HEK293 (cell line): Measurements from ENCODE around the gene ZFHX3.

Experiments
- CTCF ChIA-PET: fragments of 350-600 bp; formaldehyde crosslinking; extraction: SDS; loops from one replicate; lab custom pipeline; 2021; ENCODE audit warnings: antibody characterized with exemption; lab: Yijun Ruan, JAX
- POLR2A ChIA-PET: fragments of 300-600 bp; formaldehyde crosslinking; extraction: SDS; loops from one replicate; lab custom pipeline; 2020; ENCODE audit warnings: antibody characterized with exemption, inconsistent platforms; lab: Yijun Ruan, JAX
- H3K27ac ChIP-seq: fragments of 200-500 bp; sonication (Bioruptor generic); 2 replicates; pipeline ENCODE4 v1.5.1; 2014; ENCODE audit warnings: low read depth, low read length, control low read depth, inconsistent platforms; ENCODE audit errors: extremely low read depth
- H3K36me3 ChIP-seq, 2 experiments: fragments of 200-500 bp in 1 of 2; sonication (Bioruptor generic) in 1 of 2; 1 replicate in 1 of 2; 2 replicates in 1 of 2; pipeline ENCODE4 v1.5.1; 2014 to 2017; ENCODE audit warnings: inconsistent platforms in 2 of 2, low read length in 2 of 2; ENCODE audit not compliant: control insufficient read depth in 2 of 2, insufficient read depth in 1 of 2
- H3K4me1 ChIP-seq: fragments of 200-500 bp; sonication (Bioruptor generic); 2 replicates; pipeline ENCODE4 v1.5.1; 2014; ENCODE audit warnings: mild to moderate bottlenecking, low read length, inconsistent platforms; ENCODE audit not compliant: control insufficient read depth, insufficient read depth
- H3K4me3 ChIP-seq: 2 replicates; pipeline ENCODE4 v1.5.1; 2011; ENCODE audit warnings: low read depth, mild to moderate bottlenecking, control low read depth, low read length, moderate library complexity
- H3K9me3 ChIP-seq: fragments of 200-500 bp; sonication (Bioruptor generic); 2 replicates; pipeline ENCODE4 v1.5.1; 2014; ENCODE audit warnings: low read depth, low read length, inconsistent platforms; ENCODE audit not compliant: control insufficient read depth, insufficient read depth
- ATF2 ChIP-seq: fragments of 450-650 bp; formaldehyde crosslinking; IDR thresholded peaks from 2 replicates; pipeline ENCODE4 v1.5.1; 2016; ENCODE audit warnings: missing biosample characterization, missing genetic modification characterization, low read depth
- ELK4 ChIP-seq: IDR thresholded peaks from 2 replicates; pipeline ENCODE4 v1.6.1; 2011; ENCODE audit warnings: mild to moderate bottlenecking, low read depth, low read length, borderline replicate concordance
- SP7 ChIP-seq: fragments of 450-650 bp; formaldehyde crosslinking; IDR thresholded peaks from 2 replicates; pipeline ENCODE4 v1.5.1; 2016; ENCODE audit warnings: missing biosample characterization, missing genetic modification characterization
- ZBTB10 ChIP-seq: fragments of 450-650 bp; formaldehyde crosslinking; IDR thresholded peaks from 2 replicates; pipeline ENCODE4 v1.5.1; 2016; ENCODE audit warnings: missing biosample characterization, missing genetic modification characterization
- ZBTB17 ChIP-seq: fragments of 450-650 bp; formaldehyde crosslinking; IDR thresholded peaks from 2 replicates; pipeline ENCODE4 v1.5.1; 2016; ENCODE audit warnings: missing biosample characterization, missing genetic modification characterization
- ZBTB20 ChIP-seq: fragments of 450-650 bp; formaldehyde crosslinking; IDR thresholded peaks from 2 replicates; pipeline ENCODE4 v1.5.1; 2016; ENCODE audit warnings: missing biosample characterization, missing genetic modification characterization
- ZFP3 ChIP-seq: fragments of 450-650 bp; formaldehyde crosslinking; IDR thresholded peaks from 2 replicates; pipeline ENCODE4 v1.5.1; 2016; ENCODE audit warnings: low read depth, missing biosample characterization, missing genetic modification characterization
- ZIC2 ChIP-seq: fragments of 450-650 bp; formaldehyde crosslinking; IDR thresholded peaks from 2 replicates; pipeline ENCODE4 v1.5.1; 2016; ENCODE audit warnings: missing biosample characterization, missing genetic modification characterization
- ZNF121 ChIP-seq: fragments of 450-650 bp; formaldehyde crosslinking; IDR thresholded peaks from 2 replicates; pipeline ENCODE4 v1.5.1; 2016; ENCODE audit warnings: missing biosample characterization, missing genetic modification characterization
- ZNF174 ChIP-seq: fragments of 450-650 bp; formaldehyde crosslinking; IDR thresholded peaks from 2 replicates; pipeline ENCODE4 v1.5.0; 2017; ENCODE audit warnings: missing biosample characterization, mild to moderate bottlenecking, missing genetic modification characterization
- ZNF266 ChIP-seq: fragments of 450-650 bp; formaldehyde crosslinking; IDR thresholded peaks from 2 replicates; pipeline ENCODE4 v1.5.1; 2016; ENCODE audit warnings: missing biosample characterization, missing genetic modification characterization, low read depth
- ZNF433 ChIP-seq: fragments of 450-650 bp; formaldehyde crosslinking; IDR thresholded peaks from 2 replicates; pipeline ENCODE4 v1.5.1; 2016; ENCODE audit warnings: missing biosample characterization, missing genetic modification characterization, low read depth
- ZNF501 ChIP-seq: fragments of 450-650 bp; formaldehyde crosslinking; IDR thresholded peaks from 2 replicates; pipeline ENCODE4 v1.5.1; 2016; ENCODE audit warnings: missing biosample characterization, missing genetic modification characterization
- ZNF629 ChIP-seq: fragments of 450-650 bp; formaldehyde crosslinking; IDR thresholded peaks from 2 replicates; pipeline ENCODE4 v1.5.1; 2017; ENCODE audit warnings: missing biosample characterization, missing genetic modification characterization
- ZNF639 ChIP-seq: fragments of 450-650 bp; formaldehyde crosslinking; IDR thresholded peaks from 2 replicates; pipeline ENCODE4 v1.5.1; 2016; ENCODE audit warnings: missing biosample characterization, missing genetic modification characterization
- ZNF645 ChIP-seq: fragments of 450-650 bp; formaldehyde crosslinking; IDR thresholded peaks from 2 replicates; pipeline ENCODE4; 2016; ENCODE audit warnings: missing biosample characterization, missing genetic modification characterization
- ZNF76 ChIP-seq: fragments of 450-650 bp; formaldehyde crosslinking; IDR thresholded peaks from 2 replicates; pipeline ENCODE4; 2016; ENCODE audit warnings: low read depth, missing biosample characterization, missing genetic modification characterization, borderline replicate concordance

The ZFHX3 gene

GRCh38 chr16:72922714-72923113 lies 125.2 kb downstream of the ZFHX3 start:
- TF ChIP-seq ZBTB20 (tag by site-specific recombination) (no peak), ZNF629 (tag by site-specific recombination) (no peak), ZNF266 (no peak), ZNF645 (tag by site-specific recombination) (no peak), ZNF76 (no peak), ZFP3 (no peak)
- TF ChIP-seq, all 188 proteins: peak for 0

GRCh38 chr16:72921620-72922019 lies 126.3 kb downstream of the ZFHX3 start:
- POLR2A ChIA-PET, result no interaction called here
- Histone ChIP-seq H3K36me3 (no peaks in the 10 kb centered on the region), H3K4me3 (no peak overlapping the region)

More at GRCh38 chr16:72922714-72923113, 125.2 kb downstream of the ZFHX3 start:
- POLR2A ChIA-PET, result no interaction called here
- no peaks in the 10 kb centered on the region for H3K9me3 ChIP-seq
- H3K4me1 ChIP-seq, result peaks cover 5% of the 10 kb centered on the region; the same call in 1 of the 2 replicates
- H3K4me3 ChIP-seq, result no peak overlapping the region
- H3K36me3 ChIP-seq, result no peaks in the 10 kb centered on the region
- CTCF ChIA-PET, result interaction anchor here (0.6 kb wide), 1 partner anchor 17 kb away, joined by 3 read pairs; no protein-coding TSS in a partner anchor
- no peak overlapping the region for H3K27ac ChIP-seq

GRCh38 chr16:72921106-72921505 lies 126.8 kb downstream of the ZFHX3 start:
- CTCF ChIA-PET, result no interaction called here

More at GRCh38 chr16:72921620-72922019, 126.3 kb downstream of the ZFHX3 start:
- TF ChIP-seq ZIC2 (tag by site-specific recombination) (peak; percentile 79), ZBTB20 (tag by site-specific recombination) (peak; percentile 24; the same call in 1 of the 2 replicates), ZNF501 (no peak)
- Histone ChIP-seq H3K4me1 (peaks cover 1% of the 10 kb centered on the region; the same call in 1 of the 2 replicates), H3K9me3 (no peaks in the 10 kb centered on the region), H3K27ac (no peak overlapping the region)
- CTCF ChIA-PET, result no interaction called here

More at GRCh38 chr16:72921106-72921505, 126.8 kb downstream of the ZFHX3 start:
- H3K9me3 ChIP-seq, result no peaks in the 10 kb centered on the region
- H3K27ac ChIP-seq, result no peak overlapping the region
- H3K4me1 ChIP-seq, result no peaks in the 10 kb centered on the region; the same call in 1 of the 2 replicates
- POLR2A ChIA-PET, result no interaction called here
- no peaks in the 10 kb centered on the region for H3K36me3 ChIP-seq
- H3K4me3 ChIP-seq, result no peak overlapping the region
- TF ChIP-seq SP7 (no peak), ZNF433 (tag by site-specific recombination) (no peak), ZNF174 (tag by site-specific recombination) (no peak), ZBTB10 (tag by site-specific recombination) (no peak), ZNF121 (tag by site-specific recombination) (no peak), ATF2 (tag by site-specific recombination) (no peak), ELK4 (no peak), ZBTB17 (no peak), ZNF639 (tag by site-specific recombination) (no peak)
